ENCODE data around the gene RPH3AL.
A peak's percentile ranks its signal among the peaks of the same experiment; 100 is the strongest.

RPH3AL gene

DNA sequence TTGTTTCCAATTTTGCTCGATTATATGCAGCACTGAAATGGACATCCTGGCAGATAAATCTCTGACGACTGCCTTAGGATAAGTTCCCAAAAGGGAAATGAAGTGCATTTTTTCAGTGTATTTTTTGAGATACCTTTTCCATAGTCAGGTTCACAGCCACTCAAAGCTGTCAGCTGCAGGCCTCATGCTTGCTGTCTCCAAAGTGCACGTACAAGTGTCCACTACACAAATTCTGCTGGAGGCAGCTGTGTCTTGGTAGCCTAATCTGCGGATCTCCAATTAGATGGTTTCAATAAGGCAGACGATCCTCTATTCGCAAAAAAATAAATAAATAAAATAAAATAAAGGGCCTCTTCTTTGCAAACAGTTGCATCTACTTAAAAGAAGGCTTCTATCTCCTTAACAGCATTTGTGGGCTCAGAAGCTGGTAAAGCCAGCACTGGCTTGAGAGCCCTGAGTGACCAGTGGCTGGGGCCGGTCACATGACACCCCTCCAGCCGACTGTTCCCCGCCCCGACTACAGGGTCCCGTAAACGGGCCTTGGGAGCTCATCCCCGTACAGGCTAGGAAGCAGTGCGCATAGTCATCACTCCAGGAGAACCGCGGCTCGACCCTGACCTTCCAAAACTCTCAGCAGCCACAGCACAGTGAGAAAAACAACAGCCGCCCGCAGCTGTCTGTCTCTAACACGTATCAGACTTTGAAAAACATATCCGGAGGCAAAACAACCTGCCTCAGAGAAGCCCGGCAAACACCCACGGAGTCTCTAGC, 18.8 kb downstream of the RPH3AL start:
- DNase-seq = peak; percentile 32
- Histone ChIP-seq H3K36me3 (replicated peaks) (no peaks in the 10 kb centered on the region), H3K4me3 (ENCODE audit: low read depth, low read length) (peak overlapping the region; percentile 24), H3K27ac (no peak overlapping the region), H3K27me3 (replicated peaks) (peaks cover 11% of the 10 kb centered on the region)
- TF ChIP-seq CTCF (IDR thresholded peaks at IDR 0.05; ENCODE audit: low read depth, low read length, missing control alignments) = no peak
- in situ Hi-C loops (cut with HindIII; ENCODE audit: low pct_ligation_motif_present, low sequenced_read_pairs) = no loop called here

DNA sequence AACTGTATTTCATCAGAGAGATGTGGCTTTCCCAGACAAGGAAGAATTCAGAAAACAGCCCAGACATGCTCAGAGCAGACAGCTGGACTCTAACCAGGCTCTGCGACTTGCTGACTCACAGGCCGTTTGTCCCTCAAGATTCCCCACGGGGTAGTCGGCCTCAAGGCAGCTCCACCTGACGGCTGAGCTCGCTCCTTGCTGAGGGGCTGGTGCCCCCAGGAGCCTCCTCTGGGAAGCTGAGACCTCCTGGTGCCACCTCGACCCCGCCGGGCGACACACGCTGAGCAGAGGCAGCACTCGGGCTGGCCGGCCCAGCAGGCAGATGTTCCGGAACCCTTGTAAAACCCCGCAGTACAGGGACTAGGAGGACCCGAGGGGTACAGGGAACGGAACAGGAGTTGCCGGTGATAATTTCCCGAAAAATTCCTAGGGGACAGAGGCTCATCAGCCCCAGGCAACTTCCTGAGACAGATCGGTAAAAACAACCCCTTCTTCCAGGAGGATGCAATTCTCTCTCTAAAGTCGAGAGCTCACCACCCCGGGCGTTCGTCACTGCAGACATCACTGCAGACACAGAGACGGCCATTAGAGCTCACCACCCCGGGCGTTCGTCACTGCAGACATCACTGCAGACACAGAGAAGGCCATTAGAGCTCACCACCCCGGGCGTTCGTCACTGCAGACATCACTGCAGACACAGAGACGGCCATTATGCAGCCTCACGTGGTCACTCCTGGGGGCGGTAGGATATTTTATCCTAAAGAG, 19.9 kb downstream of the RPH3AL start:
- no peak for TF ChIP-seq CTCF (IDR thresholded peaks at IDR 0.05; ENCODE audit: low read depth, low read length, missing control alignments)
- Histone ChIP-seq H3K27me3 (replicated peaks) (peaks cover 11% of the 10 kb centered on the region), H3K27ac (no peak overlapping the region), H3K36me3 (replicated peaks) (no peaks in the 10 kb centered on the region), H3K4me3 (ENCODE audit: low read depth, low read length) (no peak overlapping the region)
- peak; percentile 74 for DNase-seq
- in situ Hi-C loops (cut with HindIII; ENCODE audit: low pct_ligation_motif_present, low sequenced_read_pairs) = no loop called here

- Histone ChIP-seq H3K27me3 (replicated peaks) (peaks cover 11% of the 10 kb centered on the region), H3K4me3 (ENCODE audit: low read depth, low read length) (no peak overlapping the region), H3K27ac (no peak overlapping the region), H3K36me3 (replicated peaks) (no peaks in the 10 kb centered on the region)
- in situ Hi-C loops (cut with HindIII; ENCODE audit: low pct_ligation_motif_present, low sequenced_read_pairs) = no loop called here
- TF ChIP-seq CTCF (IDR thresholded peaks at IDR 0.05; ENCODE audit: low read depth, low read length, missing control alignments) = no peak
- no peak for DNase-seq
These were observed 20.6 kb downstream of the RPH3AL start for GRCh38 chr17:332023-332422.

DNA sequence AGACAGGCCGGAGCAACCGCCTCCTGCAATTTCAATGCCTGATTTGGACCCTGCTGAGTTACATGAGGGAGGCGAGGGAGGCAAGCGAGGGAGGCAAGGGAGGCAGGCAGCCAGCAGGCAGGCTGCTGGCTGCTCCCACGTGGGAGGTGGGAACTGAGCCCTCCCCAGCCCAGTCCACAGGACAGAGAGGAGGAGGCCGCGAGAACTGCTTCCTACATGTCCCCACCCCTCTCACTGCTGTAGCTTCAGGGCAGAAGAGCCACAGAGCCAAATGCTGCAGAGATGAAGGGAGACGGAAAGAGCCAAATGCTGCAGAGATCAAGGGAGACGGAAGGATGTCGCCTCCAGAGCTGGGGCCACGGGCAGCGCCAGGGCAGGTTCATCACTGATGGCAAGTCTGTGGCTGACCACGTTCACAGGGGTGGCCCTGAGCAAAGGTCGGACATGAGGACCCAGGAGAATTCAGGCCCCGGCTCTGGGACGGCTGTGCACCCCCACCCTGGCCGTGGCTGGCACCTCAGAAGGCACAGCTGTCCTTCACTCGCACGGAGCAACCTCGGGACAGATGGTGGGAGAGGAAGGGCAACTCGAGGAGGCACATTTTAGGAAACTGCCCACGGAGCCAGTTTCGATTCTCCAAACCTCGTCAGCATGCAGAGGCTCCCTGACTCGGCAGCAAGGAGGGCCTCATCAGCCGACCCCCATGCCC, 21.5 kb downstream of the RPH3AL start:
- H3K27ac ChIP-seq = no peak overlapping the region
- DNase-seq = no peak
- no peaks in the 10 kb centered on the region for H3K36me3 ChIP-seq (replicated peaks)
- in situ Hi-C loops (cut with HindIII; ENCODE audit: low pct_ligation_motif_present, low sequenced_read_pairs) = no loop called here
- H3K27me3 ChIP-seq (replicated peaks) = peaks cover 10% of the 10 kb centered on the region
- no peak for TF ChIP-seq CTCF (IDR thresholded peaks at IDR 0.05; ENCODE audit: low read depth, low read length, missing control alignments)
- no peak overlapping the region for H3K4me3 ChIP-seq (ENCODE audit: low read depth, low read length)

DNA sequence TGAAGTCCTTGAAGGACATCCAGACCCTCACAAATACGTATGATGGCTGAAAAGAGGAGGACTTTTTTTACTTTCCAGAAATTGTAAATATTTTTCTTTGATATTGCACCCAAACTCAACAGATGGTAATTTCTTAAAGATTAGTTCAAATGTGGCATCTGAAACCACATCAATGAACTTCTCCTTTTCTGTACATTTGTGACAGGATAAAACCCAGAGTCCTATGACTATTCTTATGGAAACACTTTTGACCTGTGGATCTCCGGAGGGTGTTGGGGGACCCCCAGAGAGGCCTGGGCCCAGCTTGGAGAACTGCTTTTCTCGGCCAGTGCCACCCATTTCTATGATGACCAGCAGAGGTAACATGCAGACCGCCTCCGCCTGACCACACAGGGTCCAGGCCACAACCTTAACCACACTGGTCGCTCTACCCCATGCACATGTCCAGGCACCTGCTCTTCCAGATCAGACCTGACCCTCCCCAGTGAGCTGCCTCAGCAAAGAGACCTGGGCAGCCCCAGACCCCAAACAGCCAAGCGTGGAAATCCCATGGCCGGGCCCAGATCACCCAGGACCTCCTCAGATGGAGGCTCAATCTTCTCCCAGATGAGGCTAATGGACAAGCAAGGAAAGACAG, 22.7 kb downstream of the RPH3AL start:
- no peak overlapping the region for H3K4me3 ChIP-seq (ENCODE audit: low read depth, low read length)
- no peak for DNase-seq
- in situ Hi-C loops (cut with HindIII; ENCODE audit: low pct_ligation_motif_present, low sequenced_read_pairs) = no loop called here
- no peaks in the 10 kb centered on the region for H3K36me3 ChIP-seq (replicated peaks)
- no peak for TF ChIP-seq CTCF (IDR thresholded peaks at IDR 0.05; ENCODE audit: low read depth, low read length, missing control alignments)
- no peak overlapping the region for H3K27ac ChIP-seq
- peaks cover 9% of the 10 kb centered on the region for H3K27me3 ChIP-seq (replicated peaks)

Measured in brain microvascular endothelial cell (primary cell).